Keratinocyte (primary cell): ENCODE data around the gene RUNX1.

Source experiments
- EZH2 ChIP-seq: IDR thresholded peaks from one replicate; pipeline ENCODE4 v1.6.1; 2012; ENCODE audit warnings: inconsistent platforms, mild to moderate bottlenecking, low read length, moderate library complexity
- TF ChIP-seq, protein P1 (sequence below), 3 experiments: IDR thresholded peaks in 1 of 3; conservative IDR thresholded peaks in 1 of 3; optimal IDR thresholded peaks in 1 of 3; 2 replicates in 2 of 3; 3 replicates in 1 of 3; pipeline versions ENCODE3 to v1.5.1; 2011; ENCODE audit warnings: low read length in 3 of 3, mild to moderate bottlenecking in 3 of 3, moderate library complexity in 2 of 3, control low read depth in 1 of 3, inconsistent platforms in 1 of 3; ENCODE audit not compliant: insufficient read depth in 2 of 3; ENCODE audit errors: extremely low read depth in 1 of 3

DNA sequence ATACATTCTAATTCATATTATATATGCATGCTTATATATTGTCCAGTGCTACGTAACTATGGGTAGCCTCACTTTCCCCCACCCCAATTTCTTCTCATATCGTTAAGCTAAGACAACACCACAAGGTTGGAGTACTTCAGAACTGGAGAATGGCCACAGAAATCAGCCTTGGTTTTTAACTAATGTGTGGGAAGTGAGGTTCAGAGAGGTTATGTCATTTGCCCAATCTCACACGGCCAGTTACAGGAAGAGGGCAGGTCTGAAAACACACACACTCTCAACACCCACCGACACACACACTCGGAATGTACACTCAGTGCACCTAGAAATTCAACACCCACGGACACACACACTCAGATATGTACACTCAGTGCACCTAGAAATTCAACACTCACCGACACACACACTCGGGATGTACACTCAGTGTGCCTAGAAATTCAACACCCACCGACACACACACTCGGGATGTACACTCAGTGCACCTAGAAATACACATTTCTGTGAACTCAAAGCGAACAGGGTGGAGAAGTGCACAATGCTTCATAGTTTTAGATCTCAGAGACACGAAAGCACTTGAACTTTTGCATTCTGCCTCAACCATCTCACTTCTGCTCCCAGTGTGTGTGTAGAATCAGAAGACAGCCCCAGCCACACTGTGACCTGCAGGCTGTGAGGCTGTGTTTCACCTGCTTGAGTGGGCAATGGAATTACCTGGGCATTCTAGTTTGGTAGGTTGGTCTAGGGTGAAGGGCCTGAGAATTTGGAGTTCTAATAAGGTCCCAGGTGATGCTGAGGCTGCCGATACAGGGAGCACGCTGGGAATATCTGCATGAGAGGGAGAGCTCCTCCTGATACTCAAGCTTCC is 209.9 kb downstream of the RUNX1 start:
- TF ChIP-seq, protein P1, sequence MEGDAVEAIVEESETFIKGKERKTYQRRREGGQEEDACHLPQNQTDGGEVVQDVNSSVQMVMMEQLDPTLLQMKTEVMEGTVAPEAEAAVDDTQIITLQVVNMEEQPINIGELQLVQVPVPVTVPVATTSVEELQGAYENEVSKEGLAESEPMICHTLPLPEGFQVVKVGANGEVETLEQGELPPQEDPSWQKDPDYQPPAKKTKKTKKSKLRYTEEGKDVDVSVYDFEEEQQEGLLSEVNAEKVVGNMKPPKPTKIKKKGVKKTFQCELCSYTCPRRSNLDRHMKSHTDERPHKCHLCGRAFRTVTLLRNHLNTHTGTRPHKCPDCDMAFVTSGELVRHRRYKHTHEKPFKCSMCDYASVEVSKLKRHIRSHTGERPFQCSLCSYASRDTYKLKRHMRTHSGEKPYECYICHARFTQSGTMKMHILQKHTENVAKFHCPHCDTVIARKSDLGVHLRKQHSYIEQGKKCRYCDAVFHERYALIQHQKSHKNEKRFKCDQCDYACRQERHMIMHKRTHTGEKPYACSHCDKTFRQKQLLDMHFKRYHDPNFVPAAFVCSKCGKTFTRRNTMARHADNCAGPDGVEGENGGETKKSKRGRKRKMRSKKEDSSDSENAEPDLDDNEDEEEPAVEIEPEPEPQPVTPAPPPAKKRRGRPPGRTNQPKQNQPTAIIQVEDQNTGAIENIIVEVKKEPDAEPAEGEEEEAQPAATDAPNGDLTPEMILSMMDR (optimal IDR thresholded peaks at IDR 0.05 in 1 of 3, IDR thresholded peaks at IDR 0.05 in 1 of 3, conservative IDR thresholded peaks at IDR 0.05 in 1 of 3; ENCODE audit: extremely low read depth in 1 of 3, insufficient read depth in 2 of 3, low read length in 3 of 3), result no peak
- no peak for TF ChIP-seq EZH2
